GM12801 (cell line): Measurements from ENCODE around the gene REN.

Experiments used
- TF ChIP-seq, protein P1 (sequence below): IDR thresholded peaks from one replicate; pipeline ENCODE4 v1.5.1; 2011; ENCODE audit warnings: control low read depth; ENCODE audit not compliant: insufficient read length; ENCODE audit errors: extremely low read depth

The REN gene

DNA sequence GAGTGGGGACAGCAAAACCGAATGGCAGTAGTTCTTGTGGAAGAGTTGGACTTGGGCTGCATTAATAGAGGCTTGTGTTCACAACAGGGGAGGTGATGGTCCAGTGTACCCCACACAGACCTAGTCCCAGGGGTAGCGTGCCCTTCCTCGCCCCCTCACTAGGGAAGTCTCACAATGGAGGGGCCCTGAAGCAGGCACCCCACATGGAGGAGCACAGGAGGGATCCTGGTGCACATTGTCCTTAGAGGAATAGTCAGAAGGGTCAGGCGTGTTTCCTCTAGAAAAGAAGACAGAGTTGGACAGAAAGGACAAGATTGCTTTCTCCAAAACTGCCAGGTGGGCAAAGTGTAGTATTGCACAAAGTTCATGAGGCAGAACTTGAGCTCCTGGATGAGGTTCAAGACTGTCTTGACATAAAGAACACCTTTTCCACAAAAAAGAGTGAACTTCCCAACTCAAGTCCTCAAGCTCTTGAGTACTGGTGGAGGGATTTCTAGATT is 37.6 kb downstream of the REN start:
- TF ChIP-seq, protein P1, sequence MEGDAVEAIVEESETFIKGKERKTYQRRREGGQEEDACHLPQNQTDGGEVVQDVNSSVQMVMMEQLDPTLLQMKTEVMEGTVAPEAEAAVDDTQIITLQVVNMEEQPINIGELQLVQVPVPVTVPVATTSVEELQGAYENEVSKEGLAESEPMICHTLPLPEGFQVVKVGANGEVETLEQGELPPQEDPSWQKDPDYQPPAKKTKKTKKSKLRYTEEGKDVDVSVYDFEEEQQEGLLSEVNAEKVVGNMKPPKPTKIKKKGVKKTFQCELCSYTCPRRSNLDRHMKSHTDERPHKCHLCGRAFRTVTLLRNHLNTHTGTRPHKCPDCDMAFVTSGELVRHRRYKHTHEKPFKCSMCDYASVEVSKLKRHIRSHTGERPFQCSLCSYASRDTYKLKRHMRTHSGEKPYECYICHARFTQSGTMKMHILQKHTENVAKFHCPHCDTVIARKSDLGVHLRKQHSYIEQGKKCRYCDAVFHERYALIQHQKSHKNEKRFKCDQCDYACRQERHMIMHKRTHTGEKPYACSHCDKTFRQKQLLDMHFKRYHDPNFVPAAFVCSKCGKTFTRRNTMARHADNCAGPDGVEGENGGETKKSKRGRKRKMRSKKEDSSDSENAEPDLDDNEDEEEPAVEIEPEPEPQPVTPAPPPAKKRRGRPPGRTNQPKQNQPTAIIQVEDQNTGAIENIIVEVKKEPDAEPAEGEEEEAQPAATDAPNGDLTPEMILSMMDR, result no peak

DNA sequence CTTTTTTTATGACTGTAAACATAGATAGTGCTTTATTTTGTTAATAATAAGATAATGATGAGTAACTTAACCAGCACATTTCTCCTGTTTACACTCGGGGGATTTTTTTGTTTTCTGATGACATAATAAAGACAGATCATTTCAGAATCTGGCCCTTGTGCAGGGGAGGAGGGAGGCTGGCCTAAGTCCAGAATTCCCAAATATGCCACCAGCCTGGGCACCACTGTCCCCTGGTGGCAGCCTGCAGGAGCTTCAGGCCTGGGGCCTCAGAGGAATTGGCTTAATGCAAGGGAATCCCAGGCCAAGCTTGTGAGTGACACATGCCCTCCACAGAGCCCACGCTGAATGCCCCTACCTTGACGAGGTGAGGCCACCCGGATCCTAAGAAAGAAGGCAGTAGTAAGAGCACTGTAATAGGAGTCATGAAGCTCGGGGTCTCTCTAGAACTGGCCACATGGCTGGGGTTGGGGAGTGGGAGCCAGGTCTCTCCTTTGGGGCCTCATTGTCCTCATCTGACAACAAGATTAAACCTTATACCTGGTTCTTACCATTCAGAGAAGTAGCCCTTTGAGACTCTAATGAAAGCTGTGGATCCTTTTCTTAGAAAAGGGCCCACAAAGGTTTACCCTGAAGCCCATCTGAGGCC is 38.4 kb downstream of the REN start:
- TF ChIP-seq, protein P1, result no peak

DNA sequence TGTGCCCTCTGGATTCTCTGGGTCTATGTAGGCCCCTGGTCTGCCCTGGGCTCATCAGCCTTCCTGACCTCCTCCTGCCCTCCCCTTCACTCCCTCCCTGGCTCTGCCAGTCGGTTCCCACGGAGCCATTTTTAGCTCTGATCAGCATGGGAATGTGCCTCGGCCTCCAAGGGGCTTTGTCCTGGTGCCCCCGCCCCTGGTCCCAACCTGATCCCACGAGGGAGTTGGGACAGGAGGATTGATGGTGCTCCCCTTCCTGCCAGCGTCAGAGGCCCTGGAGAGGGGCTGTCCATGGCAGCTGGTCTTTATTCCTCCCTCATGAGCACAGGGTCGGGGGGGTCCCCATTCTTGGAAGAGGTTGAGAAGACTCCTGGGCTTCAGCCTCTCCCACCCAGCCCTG is 39.2 kb downstream of the REN start:
- TF ChIP-seq, protein P1, result no peak

DNA sequence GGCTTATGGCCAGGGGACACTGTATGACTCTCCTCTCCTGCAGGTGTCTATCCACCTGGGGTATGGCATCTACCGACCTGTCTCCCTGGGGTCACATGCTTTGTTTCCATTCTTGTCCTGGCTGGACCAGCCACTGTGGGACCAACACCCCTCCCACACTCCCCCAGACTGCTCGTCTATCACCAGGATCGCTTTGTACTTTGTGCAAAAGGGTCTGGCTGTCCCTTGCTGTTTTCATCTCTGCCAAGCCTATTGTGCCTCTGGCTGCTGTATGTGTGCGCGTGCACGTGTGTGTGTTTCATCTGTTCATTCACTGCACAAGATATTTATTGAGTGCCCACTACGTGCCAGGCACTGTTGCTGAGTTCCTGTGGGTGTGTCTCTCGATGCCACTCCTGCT is 39.8 kb downstream of the REN start:
- TF ChIP-seq, protein P1, result no peak

DNA sequence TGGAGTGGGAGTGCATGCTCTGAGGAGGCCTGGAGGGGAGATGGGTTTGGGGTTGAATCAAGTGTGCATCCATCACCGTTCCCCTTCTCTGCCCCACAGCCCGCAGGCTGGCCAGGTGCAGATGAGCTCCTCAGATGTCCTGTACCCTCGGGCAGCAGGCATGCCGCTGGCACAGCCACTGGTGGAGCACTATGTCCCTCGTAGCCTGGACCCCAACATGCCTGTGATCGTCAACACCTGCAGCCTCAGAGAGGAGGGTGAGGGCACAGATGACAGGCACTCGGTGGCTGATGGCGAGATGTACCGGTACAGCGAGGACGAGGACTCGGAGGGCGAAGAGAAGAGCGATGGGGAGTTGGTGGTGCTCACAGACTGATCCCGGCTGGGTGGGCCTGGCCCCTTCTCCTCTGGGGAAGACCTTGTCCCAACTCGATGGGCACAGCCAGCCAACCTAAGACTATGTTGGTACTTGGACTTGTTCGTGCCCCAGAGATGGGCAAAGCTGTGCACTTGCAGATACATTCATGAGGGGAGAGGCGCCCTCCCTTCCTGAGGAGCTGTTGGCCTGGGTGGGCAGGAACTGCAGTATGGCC is 40.3 kb downstream of the REN start:
- TF ChIP-seq, protein P1, result no peak

DNA sequence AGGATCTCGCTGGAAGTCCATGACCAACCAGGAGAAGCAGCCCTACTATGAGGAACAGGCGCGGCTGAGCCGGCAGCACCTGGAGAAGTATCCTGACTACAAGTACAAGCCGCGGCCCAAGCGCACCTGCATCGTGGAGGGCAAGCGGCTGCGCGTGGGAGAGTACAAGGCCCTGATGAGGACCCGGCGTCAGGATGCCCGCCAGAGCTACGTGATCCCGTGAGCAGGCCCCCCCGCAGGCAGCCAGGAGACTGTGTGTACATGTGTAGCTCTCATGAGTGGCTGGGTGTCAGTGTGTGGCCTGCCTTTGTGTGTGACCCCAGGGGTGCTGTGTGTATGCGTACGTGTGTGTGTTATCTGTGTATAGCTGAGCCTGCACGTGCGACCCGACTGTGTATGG is 41.5 kb downstream of the REN start:
- TF ChIP-seq, protein P1, result no peak

DNA sequence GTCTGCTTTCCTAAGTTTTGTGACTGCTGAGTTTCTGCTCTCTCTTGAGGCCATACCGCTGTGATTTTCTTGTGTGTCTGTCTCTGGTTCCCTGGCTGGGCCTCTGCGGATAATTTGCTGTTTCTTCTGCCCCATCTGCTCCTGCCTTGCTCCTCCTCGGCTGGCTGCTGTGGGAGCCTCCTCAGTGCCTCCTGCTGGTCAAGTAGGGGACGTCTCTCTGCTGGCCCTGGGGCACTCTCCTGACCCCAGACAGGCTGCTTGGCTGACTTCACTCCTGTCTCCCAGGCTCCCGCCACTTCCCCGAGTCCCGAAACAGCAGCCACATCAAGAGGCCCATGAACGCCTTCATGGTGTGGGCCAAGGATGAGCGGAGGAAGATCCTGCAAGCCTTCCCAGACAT is 42.8 kb downstream of the REN start:
- TF ChIP-seq, protein P1, result no peak
